ENCODE data around the gene FOXF1. TPM values are rescaled to one million over a fixed set of nuclear protein-coding genes. Genes with fewer than 3 reads are reported as not detected.

The FOXF1 gene
- total and polyA plus RNA-seq, 9 of the 15 experiments (the other 6 are each of a cell fraction or from before 2014, with no cell fraction given): 0.04 TPM; not detected in 8

DNA sequence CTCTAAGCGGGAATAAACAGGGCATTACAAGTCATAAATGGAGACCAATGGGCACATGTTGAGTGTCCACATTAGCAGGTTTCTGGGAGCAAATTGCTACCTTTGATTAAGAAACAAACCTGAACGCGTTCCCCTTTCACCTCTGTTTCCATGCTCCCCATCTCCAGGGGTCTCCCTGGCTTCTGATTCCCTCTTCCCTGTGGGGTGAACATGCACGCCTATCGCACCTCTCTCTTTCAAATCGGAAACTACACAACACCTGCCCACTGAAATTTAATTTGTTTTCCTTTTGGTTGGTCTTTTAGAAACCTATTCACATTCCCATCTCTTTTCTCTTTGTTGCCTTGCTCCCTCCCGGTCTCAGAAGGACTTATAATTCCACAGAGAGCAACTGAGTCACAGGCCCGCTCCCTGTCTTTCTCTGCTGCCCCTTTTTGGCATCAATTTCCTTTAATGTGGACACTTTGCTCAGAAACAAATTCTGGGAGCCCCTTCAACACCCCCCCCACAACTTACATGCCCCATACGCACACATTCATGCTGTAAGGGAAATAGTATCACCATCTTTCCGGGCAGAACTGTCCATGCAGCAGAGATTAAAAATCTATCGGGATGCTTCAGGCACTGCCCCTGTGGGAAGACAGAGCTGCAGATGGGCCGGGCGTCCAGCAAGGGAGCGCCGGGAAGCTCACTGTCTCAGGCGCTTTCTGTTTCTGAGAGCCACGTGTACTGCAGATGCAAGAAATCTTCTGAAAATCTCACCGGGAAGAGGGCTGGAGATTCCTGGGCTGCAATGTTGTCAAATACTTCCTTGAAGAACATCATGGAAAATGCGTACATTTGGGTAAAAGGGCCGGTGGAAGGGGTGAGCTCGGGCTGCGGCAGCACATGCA is 7.2 kb upstream of the FOXF1 start:
- no peaks in the 10 kb centered on the region for H3K36me3 ChIP-seq (ENCODE audit: control insufficient read depth, insufficient read depth, low read length)
- no peak for ATAC-seq
- CTCF ChIA-PET (ENCODE audit: low intra/inter-chr PET ratio): no interaction called here
- DNase-seq (ENCODE audit: extremely low read depth in 1 of 4, low spot score in 3 of 4): no peak
- intact Hi-C loops (cut with micrococcal nuclease): no loop called here
- H3K4me2 ChIP-seq (ENCODE audit: insufficient read depth, low read length): no peak overlapping the region
- peaks cover 57 to 85% of the 10 kb centered on the region in 2 experiments for H3K27me3 ChIP-seq (ENCODE audit: control insufficient read depth in 2 of 2, insufficient read depth in 2 of 2, low read length in 2 of 2)
- H3K4me1 ChIP-seq (replicated peaks in 1 of 2; ENCODE audit: control insufficient read depth in 2 of 2, insufficient read depth in 2 of 2, low read length in 2 of 2): peaks cover 0 to 4% of the 10 kb centered on the region in 2 experiments; a peak in 1 of 5 replicates
- no peak for FAIRE-seq
- in situ Hi-C loops (cut with MboI): no loop called here
- H3K79me2 ChIP-seq (ENCODE audit: control insufficient read depth, insufficient read depth, low read length): no peaks in the 10 kb centered on the region
- no peaks in the 10 kb centered on the region for H3K9me3 ChIP-seq (replicated peaks; ENCODE audit: control insufficient read depth, insufficient read depth, low read depth, low read length)
- no peak overlapping the region for H2AFZ ChIP-seq (ENCODE audit: low read depth, low read length)
- H3K9me1 ChIP-seq (ENCODE audit: control insufficient read depth, insufficient read depth, low read length): no peaks in the 10 kb centered on the region
- no peak overlapping the region for H3K4me3 ChIP-seq
- BruUV-seq (replicated peaks): no TSS peak
- TF ChIP-seq, protein P1, sequence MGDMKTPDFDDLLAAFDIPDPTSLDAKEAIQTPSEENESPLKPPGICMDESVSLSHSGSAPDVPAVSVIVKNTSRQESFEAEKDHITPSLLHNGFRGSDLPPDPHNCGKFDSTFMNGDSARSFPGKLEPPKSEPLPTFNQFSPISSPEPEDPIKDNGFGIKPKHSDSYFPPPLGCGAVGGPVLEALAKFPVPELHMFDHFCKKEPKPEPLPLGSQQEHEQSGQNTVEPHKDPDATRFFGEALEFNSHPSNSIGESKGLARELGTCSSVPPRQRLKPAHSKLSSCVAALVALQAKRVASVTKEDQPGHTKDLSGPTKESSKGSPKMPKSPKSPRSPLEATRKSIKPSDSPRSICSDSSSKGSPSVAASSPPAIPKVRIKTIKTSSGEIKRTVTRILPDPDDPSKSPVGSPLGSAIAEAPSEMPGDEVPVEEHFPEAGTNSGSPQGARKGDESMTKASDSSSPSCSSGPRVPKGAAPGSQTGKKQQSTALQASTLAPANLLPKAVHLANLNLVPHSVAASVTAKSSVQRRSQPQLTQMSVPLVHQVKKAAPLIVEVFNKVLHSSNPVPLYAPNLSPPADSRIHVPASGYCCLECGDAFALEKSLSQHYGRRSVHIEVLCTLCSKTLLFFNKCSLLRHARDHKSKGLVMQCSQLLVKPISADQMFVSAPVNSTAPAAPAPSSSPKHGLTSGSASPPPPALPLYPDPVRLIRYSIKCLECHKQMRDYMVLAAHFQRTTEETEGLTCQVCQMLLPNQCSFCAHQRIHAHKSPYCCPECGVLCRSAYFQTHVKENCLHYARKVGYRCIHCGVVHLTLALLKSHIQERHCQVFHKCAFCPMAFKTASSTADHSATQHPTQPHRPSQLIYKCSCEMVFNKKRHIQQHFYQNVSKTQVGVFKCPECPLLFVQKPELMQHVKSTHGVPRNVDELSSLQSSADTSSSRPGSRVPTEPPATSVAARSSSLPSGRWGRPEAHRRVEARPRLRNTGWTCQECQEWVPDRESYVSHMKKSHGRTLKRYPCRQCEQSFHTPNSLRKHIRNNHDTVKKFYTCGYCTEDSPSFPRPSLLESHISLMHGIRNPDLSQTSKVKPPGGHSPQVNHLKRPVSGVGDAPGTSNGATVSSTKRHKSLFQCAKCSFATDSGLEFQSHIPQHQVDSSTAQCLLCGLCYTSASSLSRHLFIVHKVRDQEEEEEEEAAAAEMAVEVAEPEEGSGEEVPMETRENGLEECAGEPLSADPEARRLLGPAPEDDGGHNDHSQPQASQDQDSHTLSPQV (IDR thresholded peaks at IDR 0.05): no peak
- no peak for TF ChIP-seq TRIM24 (IDR thresholded peaks at IDR 0.05)
- no peak for TF ChIP-seq ZNF668 (CRISPR knock-in tag; IDR thresholded peaks at IDR 0.05)
- TF ChIP-seq MTA1 (IDR thresholded peaks at IDR 0.05; ENCODE audit: borderline replicate concordance): no peak
- no peak overlapping the region for H3K27ac ChIP-seq (ENCODE audit: extremely low read depth, low read depth, low read length)
- H3K9ac ChIP-seq (ENCODE audit: insufficient read depth in 1 of 2, low read depth in 2 of 2, low read length in 2 of 2): no peak overlapping the region
- under 1% methylated on average over 21 of the region's 22 CpGs for WGBS (ENCODE audit: insufficient coverage, low coverage, missing lambda C conversion rate)
- H4K20me1 ChIP-seq (replicated peaks; ENCODE audit: control insufficient read depth, insufficient read depth, low read length): peaks cover 10% of the 10 kb centered on the region; the same call in 1 of the 2 replicates
- POLR2A ChIA-PET: no interaction called here

Measured in K562 (cell line).